PC-9 (cell line): ENCODE data around the gene ZNF608. TPM values are rescaled to one million over a fixed set of nuclear protein-coding genes. Genes with fewer than 3 reads are reported as not detected.

ENCODE experiments used
- BruUV-seq: library from RNA; stranded (reverse); fragments of 400-500 nt; replicated peaks from 2 replicates; lab custom pipeline; 2021; lab: Mats Ljungman, UMichigan
- CTCF ChIA-PET: fragments of 300-600 bp; sonication (Branson Sonifier 250); formaldehyde crosslinking; loops from one replicate; lab custom pipeline; 2022; ENCODE audit warnings: antibody characterized with exemption; lab: Charles Lee
- POLR2A ChIA-PET: fragments of 300-600 bp; sonication (Branson Sonifier 250); formaldehyde crosslinking; loops from one replicate; lab custom pipeline; 2022; ENCODE audit warnings: antibody characterized with exemption; ENCODE audit not compliant: unreplicated experiment; lab: Charles Lee
- DNase-seq, 2 experiments: peaks; one replicate each; pipeline versions ENCODE4 v3.0.0 to v3.0.0-alpha.2; 2015 to 2022; ENCODE audit warnings: mixed read lengths in 1 of 2
- H2AFZ ChIP-seq: fragments of 200-600 bp; sonication (generic); 2 replicates; pipeline ENCODE4 v1.8.1; 2017; ENCODE audit warnings: antibody characterized with exemption
- H3F3A ChIP-seq: fragments of 200-600 bp; sonication (generic); 2 replicates; pipeline ENCODE4 v1.8.1; 2017; ENCODE audit warnings: antibody characterized with exemption, mild to moderate bottlenecking, low read depth; ENCODE audit not compliant: insufficient read depth
- H3K27ac ChIP-seq: fragments of 200-600 bp; sonication (generic); 2 replicates; pipeline ENCODE4 v1.6.1; 2016; ENCODE audit warnings: mixed run types
- H3K27me3 ChIP-seq: fragments of 200-600 bp; sonication (generic); 2 replicates; pipeline ENCODE4 v1.6.1; 2016; ENCODE audit warnings: low read depth, mixed run types; ENCODE audit not compliant: insufficient read depth
- H3K36me3 ChIP-seq: fragments of 200-600 bp; sonication (generic); 2 replicates; pipeline ENCODE4 v1.6.1; 2016; ENCODE audit warnings: low read depth, mixed run types
- H3K4me1 ChIP-seq: fragments of 200-600 bp; sonication (generic); replicated peaks from 2 replicates; pipeline ENCODE4 v1.6.1; 2016; ENCODE audit warnings: mixed run types; ENCODE audit not compliant: insufficient read depth
- H3K4me2 ChIP-seq: fragments of 200-600 bp; sonication (generic); 2 replicates; pipeline ENCODE4 v1.6.1; 2017; ENCODE audit warnings: mixed run types
- H3K4me3 ChIP-seq: fragments of 200-600 bp; sonication (generic); 2 replicates; pipeline ENCODE4 v1.6.1; 2016; ENCODE audit warnings: mixed run types
- H3K79me2 ChIP-seq: fragments of 200-600 bp; sonication (generic); 2 replicates; pipeline ENCODE4 v1.6.1; 2017; ENCODE audit warnings: low read depth, mixed run types
- H3K9me2 ChIP-seq: fragments of 200-600 bp; sonication (generic); 2 replicates; pipeline ENCODE4 v1.8.1; 2017; ENCODE audit warnings: mild to moderate bottlenecking; ENCODE audit not compliant: insufficient read depth
- H3K9me3 ChIP-seq: fragments of 200-600 bp; sonication (generic); 2 replicates; pipeline ENCODE4 v1.8.1; 2016; ENCODE audit warnings: low read depth; ENCODE audit not compliant: insufficient read depth
- H4K20me1 ChIP-seq: fragments of 200-600 bp; sonication (generic); 2 replicates; pipeline ENCODE4 v1.8.1; 2017; ENCODE audit not compliant: insufficient read depth
- EZH2 ChIP-seq: fragments of 200-600 bp; sonication (generic); IDR thresholded peaks from 2 replicates; pipeline ENCODE4 v1.8.0; 2017; ENCODE audit warnings: antibody characterized with exemption, low read depth
- intact Hi-C: fragments of 100-400 bp; cut with micrococcal nuclease; formaldehyde crosslinking; loops from one replicate; pipeline ENCODE4 v1.10.0; 2022; ENCODE audit not compliant: unreplicated experiment
- total RNA-seq: library from RNA; stranded (reverse); gene quantifications from 2 replicates; pipeline ENCODE4 v1.2.3, GENCODE V29; 2021
- TF ChIP-seq, protein P1 (sequence below): fragments of 200-600 bp; sonication (generic); conservative IDR thresholded peaks from 2 replicates; pipeline ENCODE4 v1.6.1; 2017; ENCODE audit warnings: mixed run types, antibody characterized with exemption, mild to moderate bottlenecking, moderate library complexity

The ZNF608 gene
- total RNA-seq, 1 experiment from 2014 or later: 5.5 TPM

DNA sequence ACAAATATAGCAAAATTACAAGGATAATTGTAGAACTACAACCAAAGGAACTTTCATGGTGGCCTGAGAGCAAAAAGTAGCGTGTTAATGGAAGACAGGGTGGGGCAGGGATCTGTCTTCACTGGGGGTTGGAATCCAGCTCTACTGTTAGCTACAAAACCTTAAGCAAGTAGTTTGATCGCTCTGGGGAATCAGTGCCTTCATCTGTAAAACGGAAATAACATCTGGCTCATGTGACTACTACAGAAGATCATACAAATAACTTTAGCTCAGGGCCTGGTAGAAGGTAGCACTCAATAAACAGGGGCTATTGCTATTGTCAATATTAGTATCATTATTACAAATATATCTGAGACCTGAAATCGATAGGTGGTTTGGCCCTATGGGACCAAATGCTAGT lies 40.4 kb downstream of the ZNF608 start:
- Histone ChIP-seq H3K27me3 (no peaks in the 10 kb centered on the region), H3K9me2 (no peaks in the 10 kb centered on the region), H3K4me2 (no peak overlapping the region), H3K27ac (no peak overlapping the region), H3K36me3 (no peaks in the 10 kb centered on the region), H3K4me3 (no peak overlapping the region), H3K4me1 (no peaks in the 10 kb centered on the region), H3K9me3 (no peaks in the 10 kb centered on the region), H3K79me2 (no peaks in the 10 kb centered on the region), H3F3A (no peaks in the 10 kb centered on the region), H4K20me1 (no peaks in the 10 kb centered on the region), H2AFZ (no peak overlapping the region)
- no peak for TF ChIP-seq EZH2
- TF ChIP-seq, protein P1, sequence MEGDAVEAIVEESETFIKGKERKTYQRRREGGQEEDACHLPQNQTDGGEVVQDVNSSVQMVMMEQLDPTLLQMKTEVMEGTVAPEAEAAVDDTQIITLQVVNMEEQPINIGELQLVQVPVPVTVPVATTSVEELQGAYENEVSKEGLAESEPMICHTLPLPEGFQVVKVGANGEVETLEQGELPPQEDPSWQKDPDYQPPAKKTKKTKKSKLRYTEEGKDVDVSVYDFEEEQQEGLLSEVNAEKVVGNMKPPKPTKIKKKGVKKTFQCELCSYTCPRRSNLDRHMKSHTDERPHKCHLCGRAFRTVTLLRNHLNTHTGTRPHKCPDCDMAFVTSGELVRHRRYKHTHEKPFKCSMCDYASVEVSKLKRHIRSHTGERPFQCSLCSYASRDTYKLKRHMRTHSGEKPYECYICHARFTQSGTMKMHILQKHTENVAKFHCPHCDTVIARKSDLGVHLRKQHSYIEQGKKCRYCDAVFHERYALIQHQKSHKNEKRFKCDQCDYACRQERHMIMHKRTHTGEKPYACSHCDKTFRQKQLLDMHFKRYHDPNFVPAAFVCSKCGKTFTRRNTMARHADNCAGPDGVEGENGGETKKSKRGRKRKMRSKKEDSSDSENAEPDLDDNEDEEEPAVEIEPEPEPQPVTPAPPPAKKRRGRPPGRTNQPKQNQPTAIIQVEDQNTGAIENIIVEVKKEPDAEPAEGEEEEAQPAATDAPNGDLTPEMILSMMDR: no peak
- ChIA-PET CTCF (no interaction called here), POLR2A (no interaction called here)
- no TSS peak for BruUV-seq
- intact Hi-C loops: no loop called here
- DNase-seq: no peak

DNA sequence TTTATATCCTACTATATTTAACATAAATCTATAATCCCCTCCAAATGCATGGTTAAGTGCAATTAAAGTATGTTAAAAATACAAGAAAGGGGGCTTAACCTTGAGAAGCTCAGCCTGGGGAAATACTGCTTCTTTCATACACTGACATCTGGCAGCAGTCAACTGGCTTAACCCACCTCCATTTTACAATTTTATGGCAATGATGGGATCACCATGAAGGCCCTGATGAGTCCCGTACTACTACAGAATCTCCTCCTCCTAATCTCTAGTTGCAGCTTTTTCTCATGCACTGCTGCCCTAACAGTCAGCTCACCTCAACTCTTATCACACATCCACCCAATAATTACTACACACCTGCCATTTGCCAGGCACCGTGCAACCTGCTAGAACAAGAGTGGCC lies 40.9 kb downstream of the ZNF608 start:
- CTCF ChIA-PET: no interaction called here
- Histone ChIP-seq H4K20me1 (no peaks in the 10 kb centered on the region), H3K9me3 (no peaks in the 10 kb centered on the region), H3K9me2 (no peaks in the 10 kb centered on the region), H3F3A (no peaks in the 10 kb centered on the region), H3K36me3 (no peaks in the 10 kb centered on the region), H3K4me3 (no peak overlapping the region), H3K79me2 (no peaks in the 10 kb centered on the region), H3K4me1 (no peaks in the 10 kb centered on the region), H3K27ac (no peak overlapping the region), H3K27me3 (no peaks in the 10 kb centered on the region), H2AFZ (no peak overlapping the region), H3K4me2 (no peak overlapping the region)
- intact Hi-C loops: no loop called here
- POLR2A ChIA-PET: no interaction called here
- no peak for TF ChIP-seq EZH2
- TF ChIP-seq, protein P1: no peak
- BruUV-seq: no TSS peak
- no peak for DNase-seq

DNA sequence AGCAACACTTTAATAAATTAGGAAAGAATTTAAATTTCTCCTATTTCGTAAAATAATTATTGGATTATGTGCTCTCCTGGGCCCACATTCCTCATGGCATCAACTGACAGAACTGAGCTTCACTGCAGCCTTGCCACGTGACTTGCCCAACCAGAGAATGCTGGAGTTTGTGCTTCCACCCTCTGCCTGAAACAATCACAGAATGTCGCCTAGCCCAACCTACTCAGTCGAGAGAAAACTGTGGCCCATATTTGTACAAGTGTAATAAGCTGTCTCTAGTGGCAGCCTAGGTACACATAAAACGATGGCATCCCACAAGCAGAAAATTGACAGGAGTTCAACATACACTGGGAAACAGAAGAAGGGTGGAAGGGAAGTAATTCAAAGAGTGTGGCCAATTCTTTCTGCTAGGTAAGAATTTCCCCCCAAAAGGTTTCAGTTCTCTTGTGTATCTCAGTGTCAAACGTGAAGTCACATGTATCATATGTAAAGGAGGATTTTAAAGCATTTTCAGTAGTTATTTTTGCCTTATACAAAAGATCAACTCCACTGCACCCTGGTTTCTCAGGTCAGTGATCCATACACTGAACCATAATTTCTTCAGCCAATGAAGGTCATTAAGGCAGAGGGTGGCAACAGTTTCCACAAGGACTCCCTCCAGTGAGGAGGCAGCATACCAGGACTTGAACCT lies 41.7 kb downstream of the ZNF608 start:
- POLR2A ChIA-PET: no interaction called here
- H3K4me1 ChIP-seq: no peaks in the 10 kb centered on the region
- H3K79me2 ChIP-seq: no peaks in the 10 kb centered on the region

More for the DNA sequence above, 41.7 kb downstream of the ZNF608 start:
- no TSS peak for BruUV-seq
- intact Hi-C loops: no loop called here
- Histone ChIP-seq H2AFZ (no peak overlapping the region), H3K27ac (no peak overlapping the region), H3K27me3 (no peaks in the 10 kb centered on the region), H3K9me3 (no peaks in the 10 kb centered on the region), H3K36me3 (no peaks in the 10 kb centered on the region), H3K4me3 (no peak overlapping the region), H3K9me2 (no peaks in the 10 kb centered on the region), H4K20me1 (no peaks in the 10 kb centered on the region), H3K4me2 (no peak overlapping the region), H3F3A (no peaks in the 10 kb centered on the region)
- no peak for TF ChIP-seq EZH2
- TF ChIP-seq, protein P1: no peak
- no peak for DNase-seq
- CTCF ChIA-PET: no interaction called here
